HepG2 (cell line): ENCODE data around the gene CAD. TPM values are rescaled to one million over a fixed set of nuclear protein-coding genes. Genes with fewer than 3 reads are reported as not detected.

Experiments used
- E2F1 ChIP-seq: sonication (generic); formaldehyde crosslinking; IDR thresholded peaks from 2 replicates; pipeline ENCODE4 v1.5.0; 2020; ENCODE audit warnings: missing genetic modification reagents
- EHMT2 ChIP-seq: fragments of 200-600 bp; sonication (generic); IDR thresholded peaks from 2 replicates; pipeline ENCODE4 v1.7.0; 2017; ENCODE audit warnings: antibody characterized with exemption, low read depth, low read length, borderline replicate concordance
- FOXK1 ChIP-seq: sonication (generic); formaldehyde crosslinking; IDR thresholded peaks from 2 replicates; pipeline ENCODE4 v1.4.0; 2020; ENCODE audit warnings: low read depth, missing genetic modification reagents, borderline replicate concordance
- HNRNPK ChIP-seq: fragments of 200-400 bp; formaldehyde crosslinking; IDR thresholded peaks from 2 replicates; pipeline ENCODE4 v1.6.1; 2018; ENCODE audit warnings: low read length, low read depth, moderate library complexity, mild to moderate bottlenecking; ENCODE audit not compliant: poor library complexity, severe bottlenecking
- NR3C1 ChIP-seq: sonication (generic); formaldehyde crosslinking; IDR thresholded peaks from 2 replicates; pipeline ENCODE4 v1.4.0; 2020; ENCODE audit warnings: missing genetic modification reagents
- SAP130 ChIP-seq: IDR thresholded peaks from 2 replicates; pipeline ENCODE4 v1.6.1; 2016; ENCODE audit warnings: low read depth
- SIX4 ChIP-seq: sonication (generic); formaldehyde crosslinking; IDR thresholded peaks from 2 replicates; pipeline ENCODE4 v1.4.0; 2020; ENCODE audit warnings: missing genetic modification reagents
- ZBTB34 ChIP-seq: sonication (generic); formaldehyde crosslinking; IDR thresholded peaks from 2 replicates; pipeline ENCODE4 v1.8.0; 2022; ENCODE audit warnings: mild to moderate bottlenecking, missing genetic modification reagents
- ZNF275 ChIP-seq: sonication (generic); formaldehyde crosslinking; IDR thresholded peaks from 2 replicates; pipeline ENCODE4 v1.8.0; 2022; ENCODE audit warnings: missing genetic modification reagents, mild to moderate bottlenecking, inconsistent platforms, borderline replicate concordance
- ZNF747 ChIP-seq: sonication (generic); formaldehyde crosslinking; IDR thresholded peaks from 2 replicates; pipeline ENCODE4 v1.8.1; 2023; ENCODE audit warnings: missing genetic modification reagents, mild to moderate bottlenecking, borderline replicate concordance
- ZNF839 ChIP-seq: sonication (generic); formaldehyde crosslinking; IDR thresholded peaks from 2 replicates; pipeline ENCODE4 v1.4.0; 2020; ENCODE audit warnings: missing genetic modification reagents, mild to moderate bottlenecking, borderline replicate concordance
- polyA plus RNA-seq, 8 experiments: library from polyadenylated mRNA; depleted of rRNA in 3 of 8; stranded (reverse) in 7 of 8; unstranded in 1 of 8; fragments of >200 nt; fragmentation: Illumina TruSeq in 4 of 8; extraction: Trizol in 4 of 8; gene quantifications; 2 replicates each; pipeline versions ENCODE4 v1.2.1 to v1.2.3, GENCODE V29; 2011 to 2016; ENCODE audit warnings: low read depth in 4 of 8, missing spikeins in 1 of 8, mixed read lengths in 1 of 8; ENCODE audit not compliant: insufficient read depth in 1 of 8
- total RNA-seq, 5 experiments: library from RNA; depleted of rRNA; stranded (reverse); fragments of >200 nt; fragmentation: Illumina TruSeq; extraction: Trizol; gene quantifications; 2 replicates each; pipeline ENCODE4 v1.2.3, GENCODE V29; 2016; ENCODE audit warnings: low read depth in 1 of 5
- TF ChIP-seq, protein P1 (sequence below): sonication (generic); formaldehyde crosslinking; IDR thresholded peaks from 2 replicates; pipeline ENCODE4 v1.4.0; 2020; ENCODE audit warnings: missing genetic modification reagents, borderline replicate concordance
- TF ChIP-seq, protein P2 (sequence below): sonication (generic); formaldehyde crosslinking; IDR thresholded peaks from 2 replicates; pipeline ENCODE4 v1.8.1; 2022; ENCODE audit warnings: mild to moderate bottlenecking, missing genetic modification reagents
- TF ChIP-seq, protein P3 (sequence below): sonication (generic); formaldehyde crosslinking; IDR thresholded peaks from 2 replicates; pipeline ENCODE4 v1.4.0; 2020; ENCODE audit warnings: mild to moderate bottlenecking, missing genetic modification reagents, borderline replicate concordance

CAD gene
- total and polyA plus RNA-seq, 2 of the 13 experiments (the other 11 are each of a cell fraction or from before 2014, with no cell fraction given), result 21.7 to 37.0 TPM

GRCh38 chr2:27264753-27265535 lies 47.8 kb downstream of the CAD start (continued):
- no peak for TF ChIP-seq ZNF275 (CRISPR knock-in tag)
- no peak for TF ChIP-seq NR3C1 (CRISPR knock-in tag)
- TF ChIP-seq ZNF839 (CRISPR knock-in tag), result no peak; the same call in 1 of the 2 replicates
- TF ChIP-seq ZBTB34 (CRISPR knock-in tag), result no peak
- peak; percentile 67; the same call in 1 of the 2 replicates for TF ChIP-seq ZNF747 (CRISPR knock-in tag)
- TF ChIP-seq E2F1, result no peak
- TF ChIP-seq EHMT2, result no peak
- TF ChIP-seq, protein P1, sequence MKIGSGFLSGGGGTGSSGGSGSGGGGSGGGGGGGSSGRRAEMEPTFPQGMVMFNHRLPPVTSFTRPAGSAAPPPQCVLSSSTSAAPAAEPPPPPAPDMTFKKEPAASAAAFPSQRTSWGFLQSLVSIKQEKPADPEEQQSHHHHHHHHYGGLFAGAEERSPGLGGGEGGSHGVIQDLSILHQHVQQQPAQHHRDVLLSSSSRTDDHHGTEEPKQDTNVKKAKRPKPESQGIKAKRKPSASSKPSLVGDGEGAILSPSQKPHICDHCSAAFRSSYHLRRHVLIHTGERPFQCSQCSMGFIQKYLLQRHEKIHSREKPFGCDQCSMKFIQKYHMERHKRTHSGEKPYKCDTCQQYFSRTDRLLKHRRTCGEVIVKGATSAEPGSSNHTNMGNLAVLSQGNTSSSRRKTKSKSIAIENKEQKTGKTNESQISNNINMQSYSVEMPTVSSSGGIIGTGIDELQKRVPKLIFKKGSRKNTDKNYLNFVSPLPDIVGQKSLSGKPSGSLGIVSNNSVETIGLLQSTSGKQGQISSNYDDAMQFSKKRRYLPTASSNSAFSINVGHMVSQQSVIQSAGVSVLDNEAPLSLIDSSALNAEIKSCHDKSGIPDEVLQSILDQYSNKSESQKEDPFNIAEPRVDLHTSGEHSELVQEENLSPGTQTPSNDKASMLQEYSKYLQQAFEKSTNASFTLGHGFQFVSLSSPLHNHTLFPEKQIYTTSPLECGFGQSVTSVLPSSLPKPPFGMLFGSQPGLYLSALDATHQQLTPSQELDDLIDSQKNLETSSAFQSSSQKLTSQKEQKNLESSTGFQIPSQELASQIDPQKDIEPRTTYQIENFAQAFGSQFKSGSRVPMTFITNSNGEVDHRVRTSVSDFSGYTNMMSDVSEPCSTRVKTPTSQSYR (CRISPR knock-in tag), result peak; percentile 54; the same call in 1 of the 2 replicates
- TF ChIP-seq, protein P2, sequence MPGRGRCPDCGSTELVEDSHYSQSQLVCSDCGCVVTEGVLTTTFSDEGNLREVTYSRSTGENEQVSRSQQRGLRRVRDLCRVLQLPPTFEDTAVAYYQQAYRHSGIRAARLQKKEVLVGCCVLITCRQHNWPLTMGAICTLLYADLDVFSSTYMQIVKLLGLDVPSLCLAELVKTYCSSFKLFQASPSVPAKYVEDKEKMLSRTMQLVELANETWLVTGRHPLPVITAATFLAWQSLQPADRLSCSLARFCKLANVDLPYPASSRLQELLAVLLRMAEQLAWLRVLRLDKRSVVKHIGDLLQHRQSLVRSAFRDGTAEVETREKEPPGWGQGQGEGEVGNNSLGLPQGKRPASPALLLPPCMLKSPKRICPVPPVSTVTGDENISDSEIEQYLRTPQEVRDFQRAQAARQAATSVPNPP (CRISPR knock-in tag), result peak; percentile 65; the same call in 1 of the 2 replicates
- no peak for TF ChIP-seq HNRNPK
- TF ChIP-seq FOXK1 (CRISPR knock-in tag), result peak; percentile 55; the same call in 1 of the 2 replicates
- peak; percentile 60 for TF ChIP-seq SAP130
- no peak for TF ChIP-seq SIX4 (CRISPR knock-in tag)
- TF ChIP-seq, protein P3, sequence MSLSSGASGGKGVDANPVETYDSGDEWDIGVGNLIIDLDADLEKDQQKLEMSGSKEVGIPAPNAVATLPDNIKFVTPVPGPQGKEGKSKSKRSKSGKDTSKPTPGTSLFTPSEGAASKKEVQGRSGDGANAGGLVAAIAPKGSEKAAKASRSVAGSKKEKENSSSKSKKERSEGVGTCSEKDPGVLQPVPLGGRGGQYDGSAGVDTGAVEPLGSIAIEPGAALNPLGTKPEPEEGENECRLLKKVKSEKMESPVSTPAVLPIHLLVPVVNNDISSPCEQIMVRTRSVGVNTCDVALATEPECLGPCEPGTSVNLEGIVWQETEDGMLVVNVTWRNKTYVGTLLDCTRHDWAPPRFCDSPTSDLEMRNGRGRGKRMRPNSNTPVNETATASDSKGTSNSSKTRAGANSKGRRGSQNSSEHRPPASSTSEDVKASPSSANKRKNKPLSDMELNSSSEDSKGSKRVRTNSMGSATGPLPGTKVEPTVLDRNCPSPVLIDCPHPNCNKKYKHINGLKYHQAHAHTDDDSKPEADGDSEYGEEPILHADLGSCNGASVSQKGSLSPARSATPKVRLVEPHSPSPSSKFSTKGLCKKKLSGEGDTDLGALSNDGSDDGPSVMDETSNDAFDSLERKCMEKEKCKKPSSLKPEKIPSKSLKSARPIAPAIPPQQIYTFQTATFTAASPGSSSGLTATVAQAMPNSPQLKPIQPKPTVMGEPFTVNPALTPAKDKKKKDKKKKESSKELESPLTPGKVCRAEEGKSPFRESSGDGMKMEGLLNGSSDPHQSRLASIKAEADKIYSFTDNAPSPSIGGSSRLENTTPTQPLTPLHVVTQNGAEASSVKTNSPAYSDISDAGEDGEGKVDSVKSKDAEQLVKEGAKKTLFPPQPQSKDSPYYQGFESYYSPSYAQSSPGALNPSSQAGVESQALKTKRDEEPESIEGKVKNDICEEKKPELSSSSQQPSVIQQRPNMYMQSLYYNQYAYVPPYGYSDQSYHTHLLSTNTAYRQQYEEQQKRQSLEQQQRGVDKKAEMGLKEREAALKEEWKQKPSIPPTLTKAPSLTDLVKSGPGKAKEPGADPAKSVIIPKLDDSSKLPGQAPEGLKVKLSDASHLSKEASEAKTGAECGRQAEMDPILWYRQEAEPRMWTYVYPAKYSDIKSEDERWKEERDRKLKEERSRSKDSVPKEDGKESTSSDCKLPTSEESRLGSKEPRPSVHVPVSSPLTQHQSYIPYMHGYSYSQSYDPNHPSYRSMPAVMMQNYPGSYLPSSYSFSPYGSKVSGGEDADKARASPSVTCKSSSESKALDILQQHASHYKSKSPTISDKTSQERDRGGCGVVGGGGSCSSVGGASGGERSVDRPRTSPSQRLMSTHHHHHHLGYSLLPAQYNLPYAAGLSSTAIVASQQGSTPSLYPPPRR (CRISPR knock-in tag), result peak; percentile 48; the same call in 1 of the 2 replicates
